NB4 (cell line): Measurements from ENCODE around the gene MALRD1.

Experiments
- DNase-seq: peaks from one replicate; pipeline ENCODE4 v3.0.0; 2010; ENCODE audit warnings: low read depth
- H3K4me3 ChIP-seq: one replicate; pipeline ENCODE4 v1.5.1; 2011; ENCODE audit warnings: mild to moderate bottlenecking, low read depth, low read length, moderate library complexity
- CTCF ChIP-seq: IDR thresholded peaks from one replicate; pipeline ENCODE4 v1.5.1; 2012; ENCODE audit warnings: low read depth, low read length
- MAX ChIP-seq: IDR thresholded peaks from 2 replicates; pipeline ENCODE4 v1.6.1; 2011; ENCODE audit warnings: low read depth, low read length
- MYC ChIP-seq: IDR thresholded peaks from 2 replicates; pipeline ENCODE4 v1.6.1; 2011; ENCODE audit warnings: low read depth, low read length
- POLR2A ChIP-seq: IDR thresholded peaks from 2 replicates; pipeline ENCODE4 v1.6.1; 2011; ENCODE audit warnings: mild to moderate bottlenecking; ENCODE audit not compliant: insufficient read length; ENCODE audit errors: extremely low read depth

The MALRD1 gene

GRCh38 chr10:19778996-19779395 is 730.4 kb downstream of the MALRD1 start:
- TF ChIP-seq CTCF, result no peak
- no peak for TF ChIP-seq MAX
- no peak for TF ChIP-seq POLR2A
- TF ChIP-seq MYC, result no peak
- H3K4me3 ChIP-seq, result no peak overlapping the region
- DNase-seq, result no peak

- TF ChIP-seq CTCF (no peak), MAX (no peak), MYC (no peak), POLR2A (no peak)
- no peak for DNase-seq
- H3K4me3 ChIP-seq, result no peak overlapping the region
Observed at GRCh38 chr10:19782430-19783089, 734.0 kb downstream of the MALRD1 start.

GRCh38 chr10:19783721-19784120 is 735.1 kb downstream of the MALRD1 start:
- DNase-seq, result no peak
- H3K4me3 ChIP-seq, result no peak overlapping the region

More at GRCh38 chr10:19783721-19784120, 735.1 kb downstream of the MALRD1 start:
- TF ChIP-seq MAX, result no peak
